SU-DHL-6 (cell line): ENCODE measurements around the gene LSP1.

Experiments
- EZH2phosphoT487 ChIP-seq: fragments of 200-600 bp; sonication (generic), shearing (Covaris generic); conservative IDR thresholded peaks from 2 replicates; pipeline ENCODE4 v1.6.1; 2018; ENCODE audit warnings: mild to moderate bottlenecking, antibody characterized with exemption, low read length, moderate library complexity, mixed read lengths
- TF ChIP-seq, protein P1 (sequence below): fragments of 200-600 bp; sonication (generic); IDR thresholded peaks from one replicate; pipeline ENCODE4 v1.5.1; 2017; ENCODE audit warnings: antibody characterized with exemption, mild to moderate bottlenecking, low read length, moderate library complexity; ENCODE audit not compliant: insufficient read depth, poor library complexity, severe bottlenecking

DNA sequence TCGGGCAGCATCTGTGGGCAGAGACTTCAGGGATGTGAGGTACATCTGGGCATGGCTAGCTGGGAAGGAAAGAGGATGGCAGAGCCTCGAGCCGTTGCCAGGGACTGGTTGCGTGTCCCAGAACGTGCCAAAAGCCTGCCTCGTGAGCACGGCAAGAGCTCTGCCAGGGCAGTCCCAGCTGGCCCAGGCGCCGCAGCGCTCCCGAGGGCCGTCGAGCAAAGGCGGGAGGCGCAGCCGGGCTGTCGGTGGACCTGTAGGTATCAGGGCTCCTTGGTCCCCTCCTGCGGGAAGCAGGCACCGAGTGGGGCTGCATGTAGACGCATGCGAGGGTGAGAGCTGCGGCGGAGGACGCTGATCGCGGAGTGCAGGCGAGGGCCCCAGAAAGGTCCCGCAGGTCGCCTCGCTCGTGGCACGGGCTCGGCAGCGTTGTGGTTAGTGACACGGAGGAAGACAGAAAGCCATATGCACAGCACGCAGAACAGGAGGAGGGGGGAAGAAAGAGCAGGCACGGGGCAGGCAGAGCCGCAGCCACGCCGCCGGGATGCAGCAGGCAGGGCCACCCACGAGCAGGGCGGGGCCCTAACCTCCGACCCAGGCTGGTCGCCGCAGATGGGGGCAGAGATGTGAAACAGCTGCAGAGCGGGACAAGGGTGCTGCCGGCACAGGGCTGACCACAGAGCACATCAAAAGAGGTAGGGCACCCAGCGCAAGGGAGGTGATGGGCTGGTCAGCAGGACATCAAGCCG lies 18.0 kb downstream of the LSP1 start:
- TF ChIP-seq, protein P1, sequence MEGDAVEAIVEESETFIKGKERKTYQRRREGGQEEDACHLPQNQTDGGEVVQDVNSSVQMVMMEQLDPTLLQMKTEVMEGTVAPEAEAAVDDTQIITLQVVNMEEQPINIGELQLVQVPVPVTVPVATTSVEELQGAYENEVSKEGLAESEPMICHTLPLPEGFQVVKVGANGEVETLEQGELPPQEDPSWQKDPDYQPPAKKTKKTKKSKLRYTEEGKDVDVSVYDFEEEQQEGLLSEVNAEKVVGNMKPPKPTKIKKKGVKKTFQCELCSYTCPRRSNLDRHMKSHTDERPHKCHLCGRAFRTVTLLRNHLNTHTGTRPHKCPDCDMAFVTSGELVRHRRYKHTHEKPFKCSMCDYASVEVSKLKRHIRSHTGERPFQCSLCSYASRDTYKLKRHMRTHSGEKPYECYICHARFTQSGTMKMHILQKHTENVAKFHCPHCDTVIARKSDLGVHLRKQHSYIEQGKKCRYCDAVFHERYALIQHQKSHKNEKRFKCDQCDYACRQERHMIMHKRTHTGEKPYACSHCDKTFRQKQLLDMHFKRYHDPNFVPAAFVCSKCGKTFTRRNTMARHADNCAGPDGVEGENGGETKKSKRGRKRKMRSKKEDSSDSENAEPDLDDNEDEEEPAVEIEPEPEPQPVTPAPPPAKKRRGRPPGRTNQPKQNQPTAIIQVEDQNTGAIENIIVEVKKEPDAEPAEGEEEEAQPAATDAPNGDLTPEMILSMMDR, result no peak
- no peak for TF ChIP-seq EZH2phosphoT487
